ENCODE data around the gene EHMT1.

DNA sequence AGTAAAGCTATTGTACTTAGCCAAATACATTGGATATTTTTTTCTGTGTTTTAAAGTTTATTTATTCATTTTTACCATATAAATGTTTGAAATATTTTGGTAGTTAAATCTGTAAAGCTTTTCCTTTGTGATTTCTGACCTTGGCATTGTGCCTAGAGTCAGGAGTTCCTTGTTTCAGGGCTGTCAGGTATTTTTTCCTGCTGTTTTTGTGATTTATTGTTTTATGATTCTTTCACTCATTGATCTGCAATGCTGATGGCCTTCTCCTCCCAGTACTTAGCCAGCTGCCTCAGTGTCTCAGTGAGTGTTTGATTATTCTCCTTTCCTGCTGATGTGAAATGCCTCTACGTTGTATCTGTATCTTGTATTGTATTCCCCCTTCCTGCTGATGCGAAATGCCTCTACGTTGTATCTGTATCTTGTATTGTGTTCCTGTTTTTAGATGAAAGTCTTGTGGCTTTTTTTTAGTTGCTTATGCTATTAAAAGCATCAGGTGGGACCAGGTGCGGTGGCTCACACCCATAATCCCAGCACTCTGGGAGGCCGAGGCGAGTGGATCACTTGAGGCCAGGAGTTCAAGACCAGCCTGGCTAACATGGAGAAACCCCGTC lies 61.0 kb downstream of the EHMT1 start:
- TF ChIP-seq POLR2AphosphoS5 (IDR thresholded peaks at IDR 0.05; ENCODE audit: low read depth, low read length) (no peak), POLR2A (IDR thresholded peaks at IDR 0.05; ENCODE audit: low read depth, low read length) (no peak)
